ENCODE data around the gene G6PC2.

Gene G6PC2

GRCh38 chr2:168954256-168954655 lies 53.2 kb downstream of the G6PC2 start:
- Histone ChIP-seq H3K36me3 (ENCODE audit: control insufficient read depth, low read depth, low read length) (no peaks in the 10 kb centered on the region), H3K9ac (ENCODE audit: low read length) (no peak overlapping the region), H3K9me3 (ENCODE audit: control insufficient read depth, low read depth, low read length) (no peaks in the 10 kb centered on the region), H3K4me3 (ENCODE audit: low read length) (no peak overlapping the region), H3K27me3 (ENCODE audit: control insufficient read depth, insufficient read depth, low read length) (no peaks in the 10 kb centered on the region), H3K27ac (ENCODE audit: low read length) (no peak overlapping the region), H3K4me1 (ENCODE audit: control insufficient read depth, low read depth, low read length) (no peaks in the 10 kb centered on the region)

- H3K4me1 ChIP-seq (ENCODE audit: control insufficient read depth, low read depth, low read length) = no peaks in the 10 kb centered on the region
- no peaks in the 10 kb centered on the region for H3K9me3 ChIP-seq (ENCODE audit: control insufficient read depth, low read depth, low read length)
- no peaks in the 10 kb centered on the region for H3K36me3 ChIP-seq (ENCODE audit: control insufficient read depth, low read depth, low read length)
- no peak overlapping the region for H3K9ac ChIP-seq (ENCODE audit: low read length)
- H3K27ac ChIP-seq (ENCODE audit: low read length) = no peak overlapping the region
- no peaks in the 10 kb centered on the region for H3K27me3 ChIP-seq (ENCODE audit: control insufficient read depth, insufficient read depth, low read length)
- H3K4me3 ChIP-seq (ENCODE audit: low read length) = no peak overlapping the region
Observed at GRCh38 chr2:168955321-168955720, 54.2 kb downstream of the G6PC2 start.

- H3K4me3 ChIP-seq (ENCODE audit: low read length) = no peak overlapping the region
- no peaks in the 10 kb centered on the region for H3K9me3 ChIP-seq (ENCODE audit: control insufficient read depth, low read depth, low read length)
- no peak overlapping the region for H3K27ac ChIP-seq (ENCODE audit: low read length)
- no peaks in the 10 kb centered on the region for H3K36me3 ChIP-seq (ENCODE audit: control insufficient read depth, low read depth, low read length)
- H3K27me3 ChIP-seq (ENCODE audit: control insufficient read depth, insufficient read depth, low read length) = no peaks in the 10 kb centered on the region
- no peaks in the 10 kb centered on the region for H3K4me1 ChIP-seq (ENCODE audit: control insufficient read depth, low read depth, low read length)
- no peak overlapping the region for H3K9ac ChIP-seq (ENCODE audit: low read length)
Observed at GRCh38 chr2:168956392-168956791, 55.3 kb downstream of the G6PC2 start.
